GM19351 (cell line): Measurements from ENCODE around the gene NPAS3.
"Not testable (repeated sequence)": the region's sequence is repeated elsewhere in the genome, so short reads cannot be mapped to it uniquely, and the experiment has no call there.

Experiments used
- ATAC-seq: cut with Tn5 transposase; IDR thresholded peaks from one replicate; pipeline ENCODE4 v1.9.1; 2021; ENCODE audit warnings: mild to moderate bottlenecking, moderate library complexity; ENCODE audit not compliant: unreplicated experiment

NPAS3 gene

GRCh38 chr14:33068626-33069025 is 129.9 kb downstream of the NPAS3 start:
- no peak for ATAC-seq

GRCh38 chr14:33070475-33070874 is 131.8 kb downstream of the NPAS3 start:
- no peak for ATAC-seq

DNA sequence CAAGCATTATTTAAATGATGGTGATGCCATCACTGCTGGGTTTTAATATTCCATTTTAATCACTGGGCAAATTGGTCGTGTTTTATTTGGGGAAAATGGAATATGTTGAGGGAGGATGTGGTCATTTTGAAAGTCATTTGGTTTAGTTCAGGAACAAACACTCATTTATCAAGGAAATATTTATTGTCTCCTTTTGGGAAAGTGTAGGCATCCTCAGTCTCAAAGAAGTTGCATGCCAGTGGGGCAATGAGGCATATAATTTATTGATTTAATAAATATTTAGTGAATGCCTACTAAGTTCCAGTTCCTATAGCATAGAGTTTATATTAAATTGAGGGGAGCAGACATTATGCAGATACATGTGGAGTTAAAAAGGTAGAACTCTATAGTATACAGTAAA is 134.3 kb downstream of the NPAS3 start:
- ATAC-seq = no peak

- ATAC-seq = no peak
Measured at GRCh38 chr14:33081259-33081658, 142.6 kb downstream of the NPAS3 start.

DNA sequence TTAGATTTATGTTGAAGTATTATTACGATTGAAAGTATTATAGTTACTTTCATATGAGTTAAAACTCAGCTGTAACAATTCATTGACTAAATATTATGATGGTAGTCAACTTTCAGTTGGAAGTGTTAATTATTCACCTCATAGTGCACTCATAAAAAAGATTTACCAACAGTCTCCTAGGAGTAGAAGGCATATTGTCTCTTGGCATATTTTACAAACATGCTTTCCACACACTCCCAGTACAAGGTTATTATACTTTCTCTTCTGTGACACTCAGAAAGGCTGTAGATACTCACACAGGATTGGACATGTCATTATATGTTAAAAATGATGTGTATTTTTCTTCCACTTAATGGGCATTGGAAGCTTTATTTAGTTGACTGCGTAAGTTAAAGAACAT is 147.1 kb downstream of the NPAS3 start:
- ATAC-seq = no peak

DNA sequence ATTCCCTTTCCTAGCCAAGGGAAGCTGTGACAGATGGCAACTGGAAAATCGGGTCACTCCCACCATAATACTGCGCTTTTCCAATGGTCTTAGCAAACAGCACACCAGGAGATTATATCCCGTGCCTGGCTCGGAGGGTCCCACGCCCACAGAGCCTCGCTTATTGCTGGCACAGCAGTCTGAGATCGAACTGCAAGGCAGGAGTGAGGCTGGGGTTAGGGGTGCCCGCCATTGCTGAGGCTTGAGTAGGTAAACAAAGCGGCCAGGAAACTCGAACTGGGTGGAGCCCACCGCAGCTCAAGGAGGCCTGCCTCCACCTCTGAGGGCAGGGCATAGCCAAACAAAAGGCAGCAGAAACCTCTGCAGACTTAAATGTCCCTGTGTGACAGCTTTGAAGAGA is 149.6 kb downstream of the NPAS3 start:
- ATAC-seq = not testable (repeated sequence)

DNA sequence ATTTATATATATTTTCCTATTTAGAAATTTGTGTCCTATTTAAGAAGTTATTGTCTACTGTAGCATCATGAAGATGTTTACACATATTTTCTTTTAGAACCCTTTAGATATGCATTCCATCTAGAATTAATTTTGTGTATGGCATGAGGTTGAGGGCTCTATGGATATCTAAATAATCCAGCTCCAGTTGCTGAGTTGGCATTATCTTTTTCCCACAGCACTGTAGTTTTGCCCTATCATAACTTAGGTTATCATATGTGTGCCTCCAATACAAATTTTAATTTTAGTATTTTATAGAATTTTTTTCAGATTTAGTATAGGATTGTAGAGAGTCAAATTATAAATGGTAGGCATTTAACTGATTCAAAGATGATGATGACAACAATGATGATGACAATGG is 159.3 kb downstream of the NPAS3 start:
- no peak for ATAC-seq

- no peak for ATAC-seq
Measured at GRCh38 chr14:33103489-33103888, 164.8 kb downstream of the NPAS3 start.

DNA sequence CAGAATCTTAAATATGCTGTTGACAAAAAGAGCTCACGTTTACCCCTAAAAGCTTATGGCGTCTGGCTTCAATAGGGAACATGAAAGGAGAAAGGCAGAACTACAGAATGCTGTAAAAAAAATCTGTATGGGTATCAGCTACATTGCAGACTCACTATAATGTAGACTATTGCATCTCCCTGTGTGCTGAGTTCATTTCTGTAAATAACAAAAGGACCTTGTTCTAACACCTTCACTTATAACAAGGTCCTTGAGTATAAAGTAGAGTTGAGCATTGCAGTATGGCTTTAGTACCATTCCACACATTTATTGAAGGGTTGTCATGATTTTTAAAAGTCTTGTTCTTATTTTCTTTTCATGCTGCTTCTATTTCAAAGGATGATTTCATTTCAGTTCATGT is 165.3 kb downstream of the NPAS3 start:
- no peak for ATAC-seq

GRCh38 chr14:33110737-33111443 is 172.2 kb downstream of the NPAS3 start:
- ATAC-seq = no peak

GRCh38 chr14:33114331-33114730 is 175.7 kb downstream of the NPAS3 start:
- no peak for ATAC-seq

DNA sequence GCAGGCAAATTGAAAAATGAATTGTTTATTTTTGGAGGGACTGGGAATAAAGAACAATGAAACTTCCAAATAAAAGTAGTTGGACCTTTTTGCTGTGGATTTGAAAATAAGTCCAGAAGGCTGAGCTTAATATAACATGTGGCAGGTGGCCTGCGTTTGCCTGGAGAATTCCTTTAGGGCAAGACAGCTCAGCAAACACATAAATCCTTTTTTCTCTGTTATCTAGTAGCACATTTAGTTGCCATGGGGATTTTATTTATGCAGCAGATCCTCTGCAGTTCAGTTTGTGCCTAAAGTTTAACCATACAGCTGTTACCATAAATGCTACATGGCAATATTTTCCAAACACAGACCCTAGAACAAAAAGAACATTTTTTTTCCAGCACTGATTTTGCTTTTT is 180.0 kb downstream of the NPAS3 start:
- no peak for ATAC-seq

DNA sequence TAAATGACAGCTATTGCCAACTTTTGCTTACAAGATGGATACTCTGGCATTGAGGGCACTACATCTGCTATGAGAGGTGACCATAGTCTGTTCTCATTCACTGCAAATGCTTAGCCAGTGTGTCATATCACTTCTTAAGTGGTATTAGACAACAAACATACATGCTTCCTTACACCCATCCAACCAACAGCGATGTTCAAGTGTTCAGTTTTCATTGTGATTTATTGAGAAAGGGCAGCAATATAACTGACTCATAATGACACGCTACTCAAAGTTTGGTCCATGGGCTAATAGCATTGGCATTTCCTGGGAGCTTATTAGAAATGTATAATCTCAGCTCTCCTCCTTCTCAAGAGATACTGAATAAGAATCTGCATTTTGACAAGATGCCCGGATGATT is 181.7 kb downstream of the NPAS3 start:
- ATAC-seq = no peak

GRCh38 chr14:33120966-33121365 is 182.3 kb downstream of the NPAS3 start:
- ATAC-seq = no peak

DNA sequence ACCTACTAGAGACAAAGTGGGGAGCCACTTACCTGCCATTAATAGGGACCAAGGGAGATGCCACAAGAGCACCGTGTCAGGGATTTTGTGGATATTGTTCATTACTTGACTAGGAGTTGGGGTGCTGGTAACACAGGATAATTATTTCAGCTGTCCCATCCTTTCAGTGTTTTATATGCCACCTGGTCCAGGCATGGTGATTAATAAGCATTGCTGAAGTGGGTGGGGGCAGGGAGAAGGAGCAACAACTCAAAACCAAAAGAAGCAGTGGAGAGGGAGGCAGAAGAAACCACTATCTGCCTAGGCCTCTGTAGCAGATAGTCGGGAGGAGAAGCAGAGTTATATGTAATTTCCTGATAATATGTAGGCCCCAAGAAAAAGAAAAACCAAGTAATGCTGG is 184.6 kb downstream of the NPAS3 start:
- no peak for ATAC-seq

DNA sequence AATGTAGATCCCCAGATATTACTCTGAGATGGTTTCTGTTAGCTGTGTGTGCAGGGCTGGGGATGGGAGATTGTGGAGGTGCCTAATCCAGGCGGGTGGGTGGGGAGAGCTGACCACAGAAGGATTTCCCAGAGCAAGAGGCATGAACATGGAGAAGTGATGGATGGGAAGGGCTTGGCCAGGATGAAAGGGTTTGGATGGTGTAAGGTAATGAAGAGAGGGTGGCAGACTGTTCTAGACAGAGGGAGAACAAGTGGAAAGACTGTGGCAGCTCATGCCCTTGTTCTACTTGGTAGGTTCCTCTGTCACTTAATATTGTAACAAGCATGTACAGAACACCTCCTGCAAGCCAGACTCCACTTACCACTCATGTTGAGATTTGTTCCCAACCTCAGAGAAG is 187.8 kb downstream of the NPAS3 start:
- ATAC-seq = no peak

- ATAC-seq = no peak
Measured at GRCh38 chr14:33127531-33127930, 188.9 kb downstream of the NPAS3 start.

GRCh38 chr14:33131801-33132200 is 193.1 kb downstream of the NPAS3 start:
- ATAC-seq = no peak

DNA sequence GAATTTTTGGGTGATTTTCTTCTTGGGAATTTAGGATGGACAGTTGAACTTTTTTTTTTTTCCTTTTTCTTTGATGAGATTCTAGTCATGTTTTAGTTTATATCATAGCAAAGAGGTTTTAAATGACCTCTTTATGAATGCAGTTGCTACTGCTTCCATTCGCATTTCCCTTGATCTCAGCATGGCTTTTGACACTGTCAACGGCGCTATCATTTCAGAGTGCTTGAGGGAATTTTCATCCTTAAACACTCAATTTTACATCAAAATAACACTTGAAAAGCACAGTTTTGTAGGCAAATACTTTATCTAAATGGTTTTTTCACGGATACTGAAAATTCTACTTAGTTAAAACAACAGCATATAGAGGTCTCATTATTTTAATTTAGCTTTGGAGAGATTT is 195.5 kb downstream of the NPAS3 start:
- ATAC-seq = no peak

DNA sequence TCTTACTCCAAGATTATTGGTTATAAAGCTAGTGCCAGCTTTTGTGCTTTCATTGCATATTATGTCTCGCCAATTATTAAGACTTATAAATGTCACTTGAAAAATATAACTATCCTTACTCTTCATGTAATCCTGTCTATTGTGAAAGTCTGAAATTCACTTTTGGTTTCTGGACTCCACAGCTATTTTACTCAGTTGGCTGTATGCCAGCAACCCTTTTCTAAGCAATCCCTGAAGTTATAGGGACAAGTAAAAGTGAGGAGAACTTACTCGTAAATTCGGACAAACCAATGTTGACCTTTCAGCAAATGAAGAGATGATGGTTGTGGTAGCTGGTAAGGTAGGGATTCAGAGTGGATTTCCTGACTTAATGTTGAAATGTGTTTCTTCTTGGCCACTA is 196.3 kb downstream of the NPAS3 start:
- no peak for ATAC-seq

- ATAC-seq = no peak
Measured at GRCh38 chr14:33150666-33151428, 212.2 kb downstream of the NPAS3 start.

GRCh38 chr14:33163109-33163508 is 224.4 kb downstream of the NPAS3 start:
- no peak for ATAC-seq

- no peak for ATAC-seq
Measured at GRCh38 chr14:33163600-33163999, 224.9 kb downstream of the NPAS3 start.
